ENCODE measurements around the gene THBS3. TPM values are rescaled to one million over a fixed set of nuclear protein-coding genes. Genes with fewer than 3 reads are reported as not detected.
"Not testable (repeated sequence)": the region's sequence is repeated elsewhere in the genome, so short reads cannot be mapped to it uniquely, and the experiment has no call there.

The THBS3 gene
- total RNA-seq, 1 donor: 66.6 TPM

- no peak for DNase-seq (ENCODE audit: insufficient read length, low spot score, missing footprints)
Observed at GRCh38 chr1:155228096-155228427, 20.4 kb upstream of the THBS3 start.

GRCh38 chr1:155227261-155228095 lies 19.8 kb upstream of the THBS3 start:
- peak overlapping the region; percentile 91 for H3K27ac ChIP-seq (ENCODE audit: low read depth, low read length)
- H3K4me2 ChIP-seq (ENCODE audit: insufficient read depth, low read length): peak overlapping the region; percentile 97
- no peaks in the 10 kb centered on the region for H3K36me3 ChIP-seq (ENCODE audit: insufficient read depth, low read length)
- peaks cover 2% of the 10 kb centered on the region for H4K20me1 ChIP-seq (ENCODE audit: insufficient read depth, low read length)
- peaks cover 48% of the 10 kb centered on the region for H3K4me1 ChIP-seq (ENCODE audit: insufficient read depth, low read length)
- peaks cover 16% of the 10 kb centered on the region for H3K79me2 ChIP-seq (ENCODE audit: insufficient read depth, low read length)
- peak overlapping the region; percentile 97 for H2AFZ ChIP-seq (ENCODE audit: low read length)
- H3K27me3 ChIP-seq (ENCODE audit: insufficient read depth, low read length): no peaks in the 10 kb centered on the region
- no peak for TF ChIP-seq CTCF (IDR thresholded peaks at IDR 0.05; ENCODE audit: extremely low read depth, low read depth, low read length)
- DNase-seq (ENCODE audit: insufficient read length, low spot score, missing footprints): peak; percentile 99
- peak overlapping the region; percentile 82 for H3K4me3 ChIP-seq (ENCODE audit: insufficient read depth, low read length)
- no peaks in the 10 kb centered on the region for H3K9me3 ChIP-seq (ENCODE audit: low read depth, low read length)

More at GRCh38 chr1:155228096-155228427, 20.4 kb upstream of the THBS3 start:
- Histone ChIP-seq H2AFZ (ENCODE audit: low read length) (peak overlapping the region; percentile 97), H3K4me3 (ENCODE audit: insufficient read depth, low read length) (peak overlapping the region; percentile 82), H3K27me3 (ENCODE audit: insufficient read depth, low read length) (no peaks in the 10 kb centered on the region), H3K27ac (ENCODE audit: low read depth, low read length) (peak overlapping the region; percentile 91), H3K9me3 (ENCODE audit: low read depth, low read length) (no peaks in the 10 kb centered on the region), H3K36me3 (ENCODE audit: insufficient read depth, low read length) (no peaks in the 10 kb centered on the region), H3K4me1 (ENCODE audit: insufficient read depth, low read length) (peaks cover 52% of the 10 kb centered on the region), H4K20me1 (ENCODE audit: insufficient read depth, low read length) (peaks cover 2% of the 10 kb centered on the region), H3K79me2 (ENCODE audit: insufficient read depth, low read length) (peaks cover 16% of the 10 kb centered on the region), H3K4me2 (ENCODE audit: insufficient read depth, low read length) (peak overlapping the region; percentile 97)
- TF ChIP-seq CTCF (IDR thresholded peaks at IDR 0.05; ENCODE audit: extremely low read depth, low read depth, low read length): no peak

GRCh38 chr1:155226910-155227260 lies 19.2 kb upstream of the THBS3 start:
- peaks cover 2% of the 10 kb centered on the region for H4K20me1 ChIP-seq (ENCODE audit: insufficient read depth, low read length)
- H3K79me2 ChIP-seq (ENCODE audit: insufficient read depth, low read length): peaks cover 16% of the 10 kb centered on the region
- peak overlapping the region; percentile 82 for H3K4me3 ChIP-seq (ENCODE audit: insufficient read depth, low read length)
- TF ChIP-seq CTCF (IDR thresholded peaks at IDR 0.05; ENCODE audit: extremely low read depth, low read depth, low read length): no peak
- peaks cover 42% of the 10 kb centered on the region for H3K4me1 ChIP-seq (ENCODE audit: insufficient read depth, low read length)
- DNase-seq (ENCODE audit: insufficient read length, low spot score, missing footprints): peak; percentile 77
- peak overlapping the region; percentile 91 for H3K4me2 ChIP-seq (ENCODE audit: insufficient read depth, low read length)
- H3K36me3 ChIP-seq (ENCODE audit: insufficient read depth, low read length): no peaks in the 10 kb centered on the region
- no peaks in the 10 kb centered on the region for H3K9me3 ChIP-seq (ENCODE audit: low read depth, low read length)
- peak overlapping the region; percentile 73 for H2AFZ ChIP-seq (ENCODE audit: low read length)
- H3K27me3 ChIP-seq (ENCODE audit: insufficient read depth, low read length): no peaks in the 10 kb centered on the region
- H3K27ac ChIP-seq (ENCODE audit: low read depth, low read length): peak overlapping the region; percentile 89

- TF ChIP-seq CTCF (IDR thresholded peaks at IDR 0.05; ENCODE audit: extremely low read depth, low read depth, low read length): peak; percentile 61
- DNase-seq (ENCODE audit: insufficient read length, low spot score, missing footprints): peak; percentile 78
Observed at GRCh38 chr1:155226188-155226909, 18.7 kb upstream of the THBS3 start.

GRCh38 chr1:155225404-155225759 lies 17.7 kb upstream of the THBS3 start:
- not testable (repeated sequence) for H3K36me3 ChIP-seq (ENCODE audit: insufficient read depth, low read length); H3K27me3 ChIP-seq (ENCODE audit: insufficient read depth, low read length); H3K4me3 ChIP-seq (ENCODE audit: insufficient read depth, low read length); DNase-seq (ENCODE audit: insufficient read length, low spot score, missing footprints); H4K20me1 ChIP-seq (ENCODE audit: insufficient read depth, low read length); H2AFZ ChIP-seq (ENCODE audit: low read length); H3K9me3 ChIP-seq (ENCODE audit: low read depth, low read length)
- Histone ChIP-seq H3K4me2 (ENCODE audit: insufficient read depth, low read length) (peak overlapping the region; percentile 91), H3K79me2 (ENCODE audit: insufficient read depth, low read length) (peaks cover 16% of the 10 kb centered on the region), H3K4me1 (ENCODE audit: insufficient read depth, low read length) (peaks cover 37% of the 10 kb centered on the region), H3K27ac (ENCODE audit: low read depth, low read length) (peak overlapping the region; percentile 89)

More at GRCh38 chr1:155226188-155226909, 18.7 kb upstream of the THBS3 start:
- peak overlapping the region; percentile 91 for H3K4me2 ChIP-seq (ENCODE audit: insufficient read depth, low read length)
- H3K4me1 ChIP-seq (ENCODE audit: insufficient read depth, low read length): peaks cover 37% of the 10 kb centered on the region
- no peaks in the 10 kb centered on the region for H3K36me3 ChIP-seq (ENCODE audit: insufficient read depth, low read length)
- H3K79me2 ChIP-seq (ENCODE audit: insufficient read depth, low read length): peaks cover 16% of the 10 kb centered on the region
- H3K27ac ChIP-seq (ENCODE audit: low read depth, low read length): peak overlapping the region; percentile 89
- H3K9me3 ChIP-seq (ENCODE audit: low read depth, low read length): no peaks in the 10 kb centered on the region
- no peaks in the 10 kb centered on the region for H3K27me3 ChIP-seq (ENCODE audit: insufficient read depth, low read length)
- peaks cover 2% of the 10 kb centered on the region for H4K20me1 ChIP-seq (ENCODE audit: insufficient read depth, low read length)
- peak overlapping the region; percentile 73 for H2AFZ ChIP-seq (ENCODE audit: low read length)
- H3K4me3 ChIP-seq (ENCODE audit: insufficient read depth, low read length): peak overlapping the region; percentile 82
